PC-3 (cell line): ENCODE results near the gene GOLGA6L2.

Experiments used
- EZH2 ChIP-seq: fragments of 300-600 bp; sonication (generic); IDR thresholded peaks from one replicate; pipeline ENCODE4 v1.6.1; 2017; ENCODE audit warnings: antibody characterized with exemption, mild to moderate bottlenecking, low read length; ENCODE audit not compliant: unreplicated experiment
- TF ChIP-seq, protein P1 (sequence below): fragments of 300-600 bp; sonication (generic); conservative IDR thresholded peaks from 2 replicates; pipeline ENCODE4 v1.5.1; 2017; ENCODE audit warnings: antibody characterized with exemption, low read depth, mild to moderate bottlenecking, low read length

DNA sequence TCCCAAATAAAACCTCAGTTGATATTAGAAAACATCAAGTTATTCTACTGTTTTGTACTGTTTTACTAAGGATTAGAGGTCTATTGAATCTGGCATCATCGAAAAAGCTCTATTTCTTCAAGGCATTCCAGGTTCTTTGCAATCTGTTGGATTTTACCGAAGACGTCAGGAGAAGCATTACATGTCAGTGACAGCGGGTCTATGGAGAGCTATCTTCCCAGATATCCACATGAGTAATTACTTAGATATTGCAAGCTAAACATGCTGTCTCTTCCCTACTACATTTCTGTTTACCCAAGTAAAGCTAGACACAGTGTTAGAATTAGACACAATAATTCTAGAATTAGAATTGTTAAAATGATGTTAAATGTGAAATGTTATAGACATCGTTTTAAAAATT lies 10.8 kb upstream of the GOLGA6L2 start:
- TF ChIP-seq, protein P1, sequence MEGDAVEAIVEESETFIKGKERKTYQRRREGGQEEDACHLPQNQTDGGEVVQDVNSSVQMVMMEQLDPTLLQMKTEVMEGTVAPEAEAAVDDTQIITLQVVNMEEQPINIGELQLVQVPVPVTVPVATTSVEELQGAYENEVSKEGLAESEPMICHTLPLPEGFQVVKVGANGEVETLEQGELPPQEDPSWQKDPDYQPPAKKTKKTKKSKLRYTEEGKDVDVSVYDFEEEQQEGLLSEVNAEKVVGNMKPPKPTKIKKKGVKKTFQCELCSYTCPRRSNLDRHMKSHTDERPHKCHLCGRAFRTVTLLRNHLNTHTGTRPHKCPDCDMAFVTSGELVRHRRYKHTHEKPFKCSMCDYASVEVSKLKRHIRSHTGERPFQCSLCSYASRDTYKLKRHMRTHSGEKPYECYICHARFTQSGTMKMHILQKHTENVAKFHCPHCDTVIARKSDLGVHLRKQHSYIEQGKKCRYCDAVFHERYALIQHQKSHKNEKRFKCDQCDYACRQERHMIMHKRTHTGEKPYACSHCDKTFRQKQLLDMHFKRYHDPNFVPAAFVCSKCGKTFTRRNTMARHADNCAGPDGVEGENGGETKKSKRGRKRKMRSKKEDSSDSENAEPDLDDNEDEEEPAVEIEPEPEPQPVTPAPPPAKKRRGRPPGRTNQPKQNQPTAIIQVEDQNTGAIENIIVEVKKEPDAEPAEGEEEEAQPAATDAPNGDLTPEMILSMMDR, result no peak
- TF ChIP-seq EZH2, result no peak
